ENCODE results near the gene PIGA.

- TF ChIP-seq CTCF (IDR thresholded peaks at IDR 0.05 in 8 of 11, conservative IDR thresholded peaks at IDR 0.05 in 3 of 11) (no peak), POLR2AphosphoS5 (IDR thresholded peaks at IDR 0.05) (no peak), POLR2A (IDR thresholded peaks at IDR 0.05) (no peak)
These were observed 36.5 kb downstream of the PIGA start for GRCh38 chrX:15298780-15299179.
